A172 (cell line): ENCODE results near the gene AREL1. TPM values are rescaled to one million over a fixed set of nuclear protein-coding genes. Genes with fewer than 3 reads are reported as not detected.

Experiments used
- DNase-seq: peaks from one replicate; pipeline ENCODE4 v3.0.0-alpha.2; 2015; ENCODE audit warnings: low spot score
- total RNA-seq: library from RNA; depleted of rRNA; stranded (reverse); fragments of >200 nt; shearing (Covaris generic); gene quantifications from 2 replicates; pipeline ENCODE4 v1.2.3, GENCODE V29; 2014

AREL1 gene
- total RNA-seq, 1 experiment from 2014 or later: 25.9 TPM

- DNase-seq: no peak
Observed at GRCh38 chr14:74698465-74698864, 14.4 kb downstream of the AREL1 start.

DNA sequence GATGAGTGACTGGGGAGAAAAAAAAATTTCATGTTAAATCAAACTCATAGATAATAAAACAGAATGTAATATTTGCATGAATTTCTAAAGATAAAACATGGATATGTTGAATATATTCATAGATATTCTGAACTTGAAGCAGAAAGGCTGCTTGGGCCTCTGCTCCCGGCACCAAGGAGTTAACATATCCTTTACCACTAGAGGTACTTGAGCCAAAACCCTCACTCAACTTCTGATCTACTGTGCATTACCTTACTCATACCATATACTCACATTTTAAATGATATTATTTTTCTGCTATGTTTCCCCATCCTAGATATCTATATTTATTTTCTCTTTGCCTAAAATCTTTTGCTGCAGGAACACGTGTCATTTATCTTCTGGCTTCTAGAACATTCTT lies 14.9 kb downstream of the AREL1 start:
- DNase-seq: no peak

DNA sequence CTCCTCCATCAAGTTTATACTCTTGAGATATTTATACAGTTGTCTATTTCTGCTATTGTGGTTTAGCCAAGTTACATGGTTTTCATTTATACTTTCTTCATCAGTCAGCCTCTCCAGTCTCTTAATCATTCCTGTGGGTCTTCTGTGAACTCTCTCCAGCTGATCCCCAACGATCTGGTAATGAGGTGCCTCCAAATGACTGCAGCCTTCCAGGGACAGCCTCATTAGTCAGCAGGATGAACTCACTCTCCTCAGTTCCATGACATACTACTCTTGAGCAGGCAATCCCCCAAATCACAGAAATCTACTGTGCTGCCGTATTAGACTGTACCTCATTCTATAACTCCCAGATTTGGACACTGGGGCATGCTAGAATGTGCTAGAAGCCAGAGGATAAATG lies 15.3 kb downstream of the AREL1 start:
- DNase-seq: peak; percentile 5

DNA sequence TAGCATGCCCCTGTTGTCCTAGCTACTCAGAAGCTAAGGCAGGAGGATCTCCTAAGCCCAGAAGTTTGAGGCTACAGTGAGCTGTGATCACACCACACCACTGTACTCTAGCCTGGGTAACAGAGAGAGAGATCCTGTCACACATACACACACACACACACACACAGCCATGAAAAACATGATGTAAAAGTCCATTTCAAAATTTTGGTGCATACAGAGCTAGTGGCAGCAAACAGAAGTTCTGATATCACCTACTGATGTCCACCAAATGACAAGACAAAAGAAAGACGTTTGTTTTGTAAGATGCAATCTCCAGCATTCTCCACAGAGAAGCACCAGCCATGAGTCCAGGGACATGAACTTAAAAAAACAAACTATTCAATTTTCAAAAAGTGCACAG lies 15.9 kb downstream of the AREL1 start:
- DNase-seq: no peak

DNA sequence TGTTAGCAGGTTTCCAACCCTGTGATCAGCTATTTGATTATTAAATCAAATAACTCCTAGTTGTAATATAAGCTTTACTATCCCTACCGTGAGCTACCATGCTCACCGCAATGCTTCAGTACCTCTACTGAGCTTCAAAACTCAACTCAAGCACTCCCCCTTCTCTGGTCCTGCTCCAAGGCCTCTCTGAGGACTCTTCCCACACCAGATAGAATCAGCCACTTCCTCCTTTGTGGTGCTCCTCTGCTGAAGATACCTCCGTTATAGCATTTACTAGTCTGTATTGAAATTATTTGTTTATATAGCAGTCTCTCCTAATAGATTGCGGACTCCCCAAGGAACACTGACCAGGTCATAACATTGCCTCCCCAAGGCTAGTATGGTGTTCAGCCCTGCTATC lies 17.5 kb downstream of the AREL1 start:
- no peak for DNase-seq

DNA sequence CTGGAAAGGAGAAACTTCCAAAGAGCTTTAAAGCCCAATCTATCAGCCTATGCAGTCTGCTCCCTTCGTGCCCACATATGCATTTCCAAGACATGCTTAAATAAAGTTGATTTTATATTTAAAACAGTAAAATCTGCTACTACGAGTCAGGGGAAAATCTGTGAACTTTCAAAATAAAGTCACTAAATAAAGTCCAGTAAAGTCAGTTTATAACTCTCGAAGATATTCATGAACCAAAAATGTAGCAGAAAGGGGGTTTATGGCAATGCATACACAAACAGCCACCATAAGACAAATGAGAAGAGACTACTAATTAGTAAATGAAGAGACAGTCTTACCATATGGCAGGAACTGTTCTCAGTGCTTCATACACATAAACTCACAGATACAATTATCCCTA lies 19.7 kb downstream of the AREL1 start:
- no peak for DNase-seq

- no peak for DNase-seq
Observed at GRCh38 chr14:74691456-74691855, 21.4 kb downstream of the AREL1 start.

DNA sequence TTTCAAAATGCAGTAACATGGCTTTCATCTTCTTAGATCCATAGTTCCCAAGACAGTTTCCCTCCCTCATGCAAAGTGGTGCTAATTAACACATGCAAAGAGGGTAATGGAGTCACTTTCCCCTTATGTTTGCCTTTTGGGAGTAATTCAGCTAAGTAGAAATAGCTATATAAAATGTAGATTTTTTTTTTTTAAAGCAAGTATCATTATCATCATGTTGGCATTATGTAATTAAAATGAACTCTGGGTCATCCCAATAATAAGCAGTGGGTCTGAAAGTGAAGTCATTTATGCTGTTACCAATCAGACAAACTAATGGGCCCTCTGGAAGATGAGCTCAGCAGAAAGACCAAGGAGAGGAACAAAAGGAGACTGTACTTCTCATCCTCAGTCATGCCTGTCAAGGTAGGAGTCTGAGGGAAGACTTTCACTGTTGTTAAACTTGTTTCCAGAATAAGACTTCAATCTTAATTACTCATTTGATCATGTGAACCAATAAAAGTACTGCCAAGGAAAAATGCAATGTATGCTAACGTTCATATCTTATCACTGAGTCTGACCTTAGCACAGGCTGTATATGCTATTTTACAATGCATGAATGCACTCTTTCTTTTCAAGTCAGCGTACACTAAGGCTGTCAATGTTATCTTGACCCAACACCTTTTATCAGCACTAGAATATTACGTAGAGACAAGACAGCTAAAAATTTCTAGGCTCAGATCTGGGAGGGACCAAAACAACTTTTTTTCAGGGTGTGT lies 26.8 kb downstream of the AREL1 start:
- DNase-seq: no peak

DNA sequence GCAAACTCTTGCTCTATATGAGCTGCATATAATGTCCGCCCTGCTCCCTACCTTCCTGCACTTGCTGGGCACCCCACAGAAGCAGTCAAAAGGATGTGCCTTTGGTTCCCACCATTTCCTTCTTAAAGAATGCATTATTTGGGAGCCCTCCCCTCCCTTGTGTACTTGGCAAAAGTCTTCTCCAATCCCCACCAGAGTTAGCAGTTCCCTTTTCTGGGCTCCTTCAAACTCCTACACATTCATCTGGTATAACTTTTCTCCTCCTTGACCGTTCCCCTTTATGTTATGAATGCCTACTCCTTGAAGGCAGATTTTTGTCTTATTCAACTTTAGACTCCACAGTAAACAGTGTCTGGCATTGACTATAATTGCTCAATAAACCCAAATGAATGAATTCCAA lies 27.8 kb downstream of the AREL1 start:
- DNase-seq: no peak

GRCh38 chr14:74684434-74684833 lies 28.4 kb downstream of the AREL1 start:
- no peak for DNase-seq

- no peak for DNase-seq
Observed at GRCh38 chr14:74683406-74683805, 29.5 kb downstream of the AREL1 start.

GRCh38 chr14:74682169-74682952 lies 30.5 kb downstream of the AREL1 start:
- DNase-seq: no peak

- no peak for DNase-seq
Observed at GRCh38 chr14:74675219-74675618, 37.7 kb downstream of the AREL1 start.

GRCh38 chr14:74673768-74674167 lies 39.1 kb downstream of the AREL1 start:
- no peak for DNase-seq

DNA sequence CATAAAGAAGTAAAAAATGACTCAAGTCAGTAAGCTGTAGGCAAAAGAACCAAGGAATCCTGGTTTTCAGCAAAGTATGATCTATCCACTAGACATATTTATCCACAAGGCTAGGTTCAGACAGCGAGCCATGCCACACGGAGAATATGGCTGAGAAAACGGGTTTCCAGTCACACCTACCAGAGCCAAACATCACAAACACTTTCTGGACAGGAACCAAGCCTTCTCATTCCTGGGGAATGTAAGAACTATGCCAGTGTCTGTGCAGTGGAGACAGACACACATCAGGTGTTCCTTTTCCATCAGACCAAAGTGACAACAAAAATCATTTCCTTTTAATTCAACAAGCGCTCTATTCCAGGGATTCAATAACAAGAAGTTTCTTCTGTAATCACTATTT lies 41.1 kb downstream of the AREL1 start:
- DNase-seq: peak; percentile 81

GRCh38 chr14:74670726-74671411 lies 42.0 kb downstream of the AREL1 start:
- DNase-seq: peak; percentile 57

DNA sequence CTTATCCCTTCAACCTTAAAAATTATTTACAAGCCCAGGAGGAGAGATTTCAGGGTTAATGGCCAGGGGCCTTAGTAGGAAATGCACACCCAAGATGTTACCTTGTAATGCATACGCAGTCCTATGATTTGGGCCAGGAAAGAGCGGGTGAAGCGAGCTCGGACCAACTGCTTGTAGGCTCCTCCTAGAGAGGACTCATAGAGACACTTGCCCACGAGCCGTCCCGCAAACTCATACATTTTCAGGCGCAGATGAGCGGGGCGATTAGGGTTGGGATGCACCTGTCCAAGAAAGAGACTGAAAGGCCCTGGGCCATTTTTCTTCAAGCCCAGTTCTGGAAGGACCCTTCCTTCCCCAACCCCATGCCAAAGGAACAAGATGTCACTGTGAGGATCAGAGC lies 43.0 kb downstream of the AREL1 start:
- DNase-seq: no peak

DNA sequence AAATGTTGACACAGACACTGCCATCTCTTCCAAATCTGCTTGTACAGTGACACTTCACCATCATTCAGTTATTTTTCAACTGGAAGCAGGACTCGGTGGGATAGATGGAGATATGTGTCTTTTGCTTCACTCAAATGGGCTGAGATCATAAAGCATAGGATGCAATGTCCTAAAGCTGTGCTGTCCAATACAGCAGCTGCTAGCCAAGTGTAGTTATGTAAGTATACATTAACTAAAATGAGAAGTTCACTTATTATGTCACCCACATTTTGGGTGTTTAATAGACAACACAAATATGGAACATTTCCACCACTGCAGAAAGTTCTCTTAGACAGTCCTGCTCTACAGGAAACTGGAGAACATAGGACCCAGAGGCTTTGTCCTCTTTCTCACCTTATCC lies 43.6 kb downstream of the AREL1 start:
- no peak for DNase-seq

GRCh38 chr14:74667758-74668157 lies 45.1 kb downstream of the AREL1 start:
- peak; percentile 42 for DNase-seq

- DNase-seq: no peak
Observed at GRCh38 chr14:74664717-74665116, 48.2 kb downstream of the AREL1 start.

- no peak for DNase-seq
Observed at GRCh38 chr14:74663884-74664283, 49.0 kb downstream of the AREL1 start.

GRCh38 chr14:74661726-74662450 lies 51.0 kb downstream of the AREL1 start:
- DNase-seq: no peak
